Measurements from ENCODE around the gene CCDC195.

DNA sequence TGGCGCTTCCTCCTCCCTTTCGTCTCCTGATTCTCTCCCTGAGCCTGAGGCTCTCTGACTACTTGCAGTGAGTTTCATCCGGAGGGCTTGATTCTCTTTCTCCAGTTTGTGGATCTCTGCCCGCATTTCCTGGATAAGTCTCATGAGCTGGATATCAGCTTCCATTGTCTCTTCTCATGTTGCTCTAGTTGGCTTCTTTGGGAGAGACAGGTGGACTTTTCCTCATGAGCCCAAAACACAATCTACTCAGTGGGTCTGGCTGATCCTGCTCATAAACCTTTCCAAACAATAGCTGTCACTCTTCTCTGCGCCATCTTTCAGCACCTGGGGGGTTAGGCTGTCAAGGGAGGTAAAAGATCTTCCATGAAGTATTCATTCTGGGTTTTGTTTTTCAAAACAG lies at the start of gene CCDC195:
- TF ChIP-seq, protein P1, sequence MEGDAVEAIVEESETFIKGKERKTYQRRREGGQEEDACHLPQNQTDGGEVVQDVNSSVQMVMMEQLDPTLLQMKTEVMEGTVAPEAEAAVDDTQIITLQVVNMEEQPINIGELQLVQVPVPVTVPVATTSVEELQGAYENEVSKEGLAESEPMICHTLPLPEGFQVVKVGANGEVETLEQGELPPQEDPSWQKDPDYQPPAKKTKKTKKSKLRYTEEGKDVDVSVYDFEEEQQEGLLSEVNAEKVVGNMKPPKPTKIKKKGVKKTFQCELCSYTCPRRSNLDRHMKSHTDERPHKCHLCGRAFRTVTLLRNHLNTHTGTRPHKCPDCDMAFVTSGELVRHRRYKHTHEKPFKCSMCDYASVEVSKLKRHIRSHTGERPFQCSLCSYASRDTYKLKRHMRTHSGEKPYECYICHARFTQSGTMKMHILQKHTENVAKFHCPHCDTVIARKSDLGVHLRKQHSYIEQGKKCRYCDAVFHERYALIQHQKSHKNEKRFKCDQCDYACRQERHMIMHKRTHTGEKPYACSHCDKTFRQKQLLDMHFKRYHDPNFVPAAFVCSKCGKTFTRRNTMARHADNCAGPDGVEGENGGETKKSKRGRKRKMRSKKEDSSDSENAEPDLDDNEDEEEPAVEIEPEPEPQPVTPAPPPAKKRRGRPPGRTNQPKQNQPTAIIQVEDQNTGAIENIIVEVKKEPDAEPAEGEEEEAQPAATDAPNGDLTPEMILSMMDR (conservative IDR thresholded peaks at IDR 0.05), result no peak
- no peak for TF ChIP-seq EZH2 (IDR thresholded peaks at IDR 0.05; ENCODE audit: low read depth)
